Left renal cortex interstitium (tissue), 4 donors: Measurements from ENCODE around the gene LRRFIP1. TPM values are rescaled to one million over a fixed set of nuclear protein-coding genes. Genes with fewer than 3 reads are reported as not detected.
A peak's percentile ranks its signal among the peaks of the same experiment; 100 is the strongest.

Experiments
- DNase-seq, 4 donors: peaks; one replicate each; pipeline ENCODE4 v3.0.0-alpha.2; 2013; ENCODE audit warnings: low read depth in 4 of 4, low spot score in 2 of 4, missing footprints in 1 of 4
- polyA plus RNA-seq, 4 donors: library from polyadenylated mRNA; unstranded; fragments of 120-200 nt; gene quantifications; one replicate each; pipeline ENCODE4 v1.2.1, GENCODE V29; 2013; ENCODE audit not compliant: insufficient read length in 4 of 4

Gene LRRFIP1
- polyA plus RNA-seq, 4 donors: 65.9 to 101 (median 88.4) TPM

DNA sequence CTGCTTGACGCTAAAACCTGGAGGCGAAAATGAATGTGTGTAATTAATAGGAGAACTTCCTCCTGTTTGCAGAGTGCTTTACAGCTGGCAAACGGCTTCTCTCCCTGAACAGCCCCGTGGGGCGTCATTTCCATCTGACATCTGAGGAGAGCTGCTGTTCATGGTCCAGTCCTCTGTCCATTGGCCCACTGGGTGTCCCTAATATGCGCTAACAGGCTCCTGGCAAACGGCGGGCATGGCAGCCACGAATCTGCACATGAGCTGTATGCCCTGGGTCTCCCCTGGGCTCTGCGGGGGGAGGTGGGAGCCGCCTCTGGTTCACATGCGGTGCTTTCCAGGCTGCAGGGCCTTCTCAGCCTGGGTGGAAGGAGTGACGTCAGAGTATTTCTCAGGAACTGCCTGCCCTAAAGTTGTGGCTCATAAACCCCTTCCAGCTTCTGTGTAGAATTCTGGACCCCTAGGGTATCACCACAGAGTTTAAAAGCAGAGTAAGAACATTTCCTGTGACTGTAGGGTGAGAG is 73.2 kb downstream of the LRRFIP1 start:
- peak in 2 of 4 donors; percentile 62 to 78 for DNase-seq

DNA sequence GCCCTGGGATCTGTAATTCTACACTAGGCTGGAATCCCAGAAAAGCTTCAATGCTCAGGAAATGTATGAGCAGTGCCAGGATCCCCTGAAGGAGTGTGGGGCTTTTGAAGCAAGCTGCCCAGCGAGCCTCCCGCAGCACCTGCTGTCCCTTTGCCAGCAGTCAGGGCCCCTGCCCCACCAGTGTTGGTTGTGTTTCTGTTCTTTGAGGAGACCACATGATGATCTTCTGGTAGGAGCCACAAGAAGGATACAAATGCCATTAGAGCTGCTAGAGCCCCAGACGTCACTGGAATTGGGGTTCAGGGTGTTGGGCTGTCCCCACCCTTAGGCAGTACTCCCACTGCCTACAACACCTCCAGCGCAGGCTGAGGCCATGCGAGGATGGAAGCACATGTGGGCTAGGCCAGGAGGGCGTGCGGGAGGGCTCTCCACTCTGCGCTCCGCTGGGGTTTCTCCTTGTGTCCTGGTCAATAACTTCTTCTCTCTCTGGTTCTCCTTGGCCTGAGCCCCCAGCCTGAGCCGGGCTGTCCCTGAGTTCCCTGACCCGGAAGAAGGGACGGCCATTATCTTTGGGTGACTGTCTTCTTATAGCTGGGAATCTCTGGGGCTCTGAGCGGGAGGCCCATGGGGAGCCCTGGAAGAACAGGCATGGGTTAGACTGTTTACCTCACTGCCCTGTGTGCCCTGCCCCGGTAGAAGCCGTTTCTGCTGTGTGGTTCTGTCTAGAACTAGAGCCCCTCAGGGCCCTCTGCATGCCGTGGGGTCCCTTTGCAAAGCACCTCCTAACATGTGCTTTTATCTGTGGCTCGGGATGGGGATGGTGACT is 73.9 kb downstream of the LRRFIP1 start:
- no peak for DNase-seq

DNA sequence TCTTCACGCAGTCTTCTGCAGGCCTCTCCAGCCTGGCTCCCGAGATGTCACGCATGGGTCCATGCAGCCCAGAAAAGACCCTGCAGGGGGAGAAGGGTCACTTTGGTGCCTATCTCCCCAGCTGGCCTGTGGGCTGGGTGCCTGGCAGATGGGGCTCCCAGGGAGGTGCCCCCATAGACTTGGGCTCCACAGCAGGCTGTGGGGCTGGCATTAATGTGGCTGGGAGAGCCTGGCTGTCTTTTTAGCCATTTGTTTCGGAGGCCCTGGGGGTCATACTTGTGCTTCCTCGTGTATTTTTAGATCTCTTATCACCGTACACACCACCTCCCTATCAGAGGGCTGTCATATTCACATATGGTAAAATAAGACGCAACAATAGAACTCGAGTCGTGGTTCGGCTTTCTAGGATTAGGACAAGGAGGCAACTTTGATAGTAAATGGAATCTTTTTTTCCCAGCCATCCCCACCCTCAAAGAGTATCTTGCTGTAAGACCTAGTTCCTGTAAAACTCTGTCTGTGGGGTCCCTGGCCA is 74.5 kb downstream of the LRRFIP1 start:
- no peak for DNase-seq

DNA sequence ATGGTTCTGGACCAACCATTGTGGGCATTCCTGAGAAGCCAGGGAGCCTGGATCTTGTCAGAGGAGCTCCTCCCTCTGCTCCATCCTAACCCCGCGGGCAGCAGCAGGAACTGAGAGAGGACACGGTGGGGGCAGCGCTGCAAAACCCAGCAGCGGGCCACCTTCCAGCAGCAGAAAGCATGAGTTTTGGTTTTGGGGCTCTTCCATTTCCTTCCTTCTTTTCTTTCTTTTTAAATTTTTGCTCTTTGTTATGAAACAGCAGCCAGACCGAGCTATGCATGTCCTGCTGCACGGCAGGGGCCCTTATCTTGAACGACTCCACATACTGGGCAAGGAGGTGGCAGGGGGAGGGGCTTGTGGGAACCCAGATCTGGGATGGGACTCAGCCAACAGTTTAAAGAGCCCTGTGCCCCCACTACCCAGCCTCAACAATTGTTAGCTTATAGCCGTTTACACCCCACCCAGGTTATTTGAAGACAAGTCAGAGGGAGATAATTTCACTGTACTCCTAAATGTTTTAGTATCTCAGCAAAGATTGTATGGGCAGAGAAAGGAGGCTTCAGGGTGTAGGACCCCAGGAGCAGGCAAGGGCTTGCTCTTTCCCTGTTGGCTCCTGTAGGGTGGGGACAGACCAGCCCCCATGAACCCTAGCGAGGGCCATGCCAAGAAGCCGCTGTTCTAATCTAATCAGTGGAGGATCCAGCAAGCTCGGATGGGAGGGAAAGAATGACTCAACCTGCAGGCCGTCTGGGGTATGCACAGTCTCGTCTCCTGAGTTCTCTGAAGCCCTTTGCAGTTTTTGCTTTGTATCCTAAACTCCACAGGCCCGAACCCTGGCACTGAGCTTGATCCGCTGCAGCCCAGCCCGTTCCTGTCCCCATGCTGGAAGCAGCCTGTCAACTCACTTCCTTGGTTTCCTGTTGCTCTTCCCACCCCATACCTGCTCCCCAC is 75.3 kb downstream of the LRRFIP1 start:
- DNase-seq: no peak

DNA sequence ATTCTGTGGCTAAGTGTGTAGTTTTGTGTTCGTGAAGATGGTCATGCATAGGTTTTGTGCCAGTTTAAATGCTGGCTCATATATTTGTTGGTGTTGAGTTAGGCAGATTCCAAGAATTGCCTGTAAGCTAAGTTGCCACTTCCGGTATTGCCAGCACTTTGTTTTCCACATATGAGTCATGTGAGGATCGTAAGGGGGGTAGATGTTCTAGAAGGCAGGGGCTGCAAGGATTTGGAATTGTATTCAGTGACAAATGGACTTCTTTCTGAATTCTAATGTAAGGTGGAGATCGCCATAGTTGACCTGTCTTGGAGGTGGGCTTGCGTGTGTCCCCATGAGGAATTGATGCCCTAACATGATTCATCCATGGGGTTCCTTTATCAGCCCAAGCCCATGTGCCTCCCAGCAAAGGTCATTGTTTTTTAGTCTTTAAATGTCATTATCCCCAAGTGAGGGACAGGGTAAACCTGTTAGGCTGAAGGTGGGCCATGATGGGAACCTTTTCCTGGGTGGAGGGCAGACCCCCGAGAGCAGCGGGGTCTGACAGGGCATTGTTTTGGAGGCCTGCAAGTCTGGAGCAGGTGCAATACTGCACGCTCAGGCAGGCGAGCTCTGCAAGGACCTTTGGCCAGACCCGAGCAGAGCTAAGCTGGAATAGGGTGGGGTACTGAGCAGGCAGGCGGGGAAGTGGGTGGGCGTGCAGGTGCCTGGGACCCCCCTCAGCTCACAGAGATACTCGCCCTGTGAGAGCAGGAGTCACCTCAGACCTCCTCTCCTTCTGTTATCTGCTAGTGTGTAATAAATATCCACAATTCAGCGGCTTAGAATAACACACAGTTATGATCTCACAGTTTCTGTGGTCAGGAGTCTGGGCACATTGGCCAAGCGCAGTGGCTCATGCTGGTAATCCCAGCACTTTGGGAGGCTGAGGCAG is 77.4 kb downstream of the LRRFIP1 start:
- DNase-seq: no peak

DNA sequence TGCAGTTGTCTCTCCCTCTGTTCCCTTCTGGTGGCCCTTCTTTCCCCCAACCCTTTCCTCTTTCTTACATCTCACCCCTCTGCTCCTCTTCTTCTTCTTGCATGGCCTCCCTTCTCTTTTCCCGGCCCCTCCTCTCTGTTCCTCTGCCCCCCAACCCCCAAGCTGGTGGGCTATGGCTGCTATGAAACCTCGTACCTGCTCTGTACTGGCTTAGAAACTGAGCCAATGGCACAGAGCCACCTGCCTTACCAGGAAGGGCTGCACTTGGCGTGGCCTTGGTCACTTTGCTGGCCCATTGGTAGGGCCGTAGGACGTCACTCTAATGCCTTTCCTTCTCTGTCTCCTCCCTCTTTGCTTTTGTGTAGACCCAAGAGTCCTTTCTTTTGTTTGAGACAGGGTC is 78.9 kb downstream of the LRRFIP1 start:
- DNase-seq: no peak

DNA sequence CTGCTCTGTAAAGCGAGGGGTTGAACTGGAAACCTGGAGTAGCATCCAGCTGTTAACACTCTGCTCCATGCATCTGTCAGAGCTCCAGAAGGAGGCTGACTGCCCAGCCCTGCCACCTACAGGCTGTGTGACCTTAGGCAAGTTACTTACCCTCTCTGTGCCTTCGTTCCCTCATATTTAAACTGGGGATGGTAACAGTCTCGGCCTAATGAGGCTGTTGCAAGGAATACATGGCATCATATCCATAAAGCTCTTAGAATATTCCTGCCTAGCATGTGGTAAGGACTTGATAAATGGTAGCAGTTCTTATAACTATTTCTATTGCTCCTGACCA is 80.6 kb downstream of the LRRFIP1 start:
- DNase-seq: no peak

DNA sequence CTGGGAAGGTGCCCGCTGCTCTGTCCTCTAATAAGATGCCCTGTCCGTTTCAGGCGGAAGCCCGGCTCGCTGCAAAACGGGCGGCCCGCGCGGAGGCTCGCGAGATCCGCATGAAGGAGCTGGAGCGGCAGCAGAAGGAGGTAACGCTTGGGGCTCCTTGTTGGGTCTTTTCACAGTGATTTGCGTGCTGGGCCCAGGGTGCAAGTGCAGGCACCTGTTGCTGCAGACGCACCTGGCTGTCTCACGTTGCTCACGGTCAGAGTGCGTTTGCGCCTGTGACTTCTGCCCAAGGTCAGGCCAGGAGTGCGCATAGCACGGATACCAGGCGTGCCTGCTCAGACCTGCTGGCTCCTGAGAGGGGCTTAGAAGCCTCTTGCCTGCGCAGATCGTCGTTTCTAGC is 81.1 kb downstream of the LRRFIP1 start:
- no peak for DNase-seq

DNA sequence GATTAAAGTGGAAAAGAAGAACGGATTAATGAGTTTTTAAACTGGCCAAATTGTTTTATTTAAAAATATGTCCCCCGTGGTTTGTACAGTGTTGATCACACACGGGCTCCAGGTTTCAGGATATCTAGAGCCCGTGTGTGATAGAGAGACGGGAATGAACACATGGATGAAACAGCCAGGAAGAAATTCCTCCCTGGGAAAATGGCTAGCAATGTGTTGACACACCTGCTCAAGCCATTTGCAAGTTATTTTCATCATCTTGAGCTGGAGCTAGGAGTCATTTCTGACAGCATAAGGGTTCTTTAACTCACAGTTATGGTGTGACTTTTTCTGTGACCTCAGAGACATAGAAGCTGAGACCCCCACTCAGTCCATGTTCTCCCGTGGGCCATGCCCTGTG is 81.6 kb downstream of the LRRFIP1 start:
- DNase-seq: no peak

DNA sequence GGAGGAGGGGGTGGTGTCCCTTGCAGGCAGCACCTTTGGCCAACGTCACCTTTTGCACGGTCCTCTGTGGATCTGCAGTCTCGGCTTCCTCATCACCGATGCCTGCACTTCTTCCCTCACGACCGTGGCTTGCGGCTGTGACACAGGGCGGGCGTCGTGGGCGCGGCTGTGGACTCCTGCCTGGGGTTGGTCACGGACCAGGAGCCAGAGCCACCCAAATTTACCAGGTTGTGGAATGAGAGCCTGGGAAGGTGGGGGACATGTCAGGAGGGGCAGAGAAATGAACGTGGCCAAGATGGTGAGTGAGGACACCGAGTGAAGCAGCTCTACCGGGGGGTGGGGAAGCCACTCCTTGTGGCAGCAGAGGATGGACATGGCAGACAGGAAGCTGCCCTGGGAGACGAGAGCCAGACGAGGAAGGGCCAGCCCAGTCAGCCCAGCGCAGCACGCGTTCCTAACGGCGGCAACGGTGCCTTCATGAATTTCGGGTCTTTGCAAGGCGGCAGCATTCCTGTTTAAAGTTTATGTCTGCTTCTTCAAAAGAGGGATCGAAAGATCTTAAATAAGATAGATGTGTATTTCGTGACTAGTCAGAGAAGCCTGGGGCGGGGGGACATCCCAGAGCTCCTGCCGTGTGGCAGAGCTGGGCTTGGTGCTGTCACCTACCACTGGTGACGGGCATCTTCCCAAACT is 84.2 kb downstream of the LRRFIP1 start:
- no peak for DNase-seq

DNA sequence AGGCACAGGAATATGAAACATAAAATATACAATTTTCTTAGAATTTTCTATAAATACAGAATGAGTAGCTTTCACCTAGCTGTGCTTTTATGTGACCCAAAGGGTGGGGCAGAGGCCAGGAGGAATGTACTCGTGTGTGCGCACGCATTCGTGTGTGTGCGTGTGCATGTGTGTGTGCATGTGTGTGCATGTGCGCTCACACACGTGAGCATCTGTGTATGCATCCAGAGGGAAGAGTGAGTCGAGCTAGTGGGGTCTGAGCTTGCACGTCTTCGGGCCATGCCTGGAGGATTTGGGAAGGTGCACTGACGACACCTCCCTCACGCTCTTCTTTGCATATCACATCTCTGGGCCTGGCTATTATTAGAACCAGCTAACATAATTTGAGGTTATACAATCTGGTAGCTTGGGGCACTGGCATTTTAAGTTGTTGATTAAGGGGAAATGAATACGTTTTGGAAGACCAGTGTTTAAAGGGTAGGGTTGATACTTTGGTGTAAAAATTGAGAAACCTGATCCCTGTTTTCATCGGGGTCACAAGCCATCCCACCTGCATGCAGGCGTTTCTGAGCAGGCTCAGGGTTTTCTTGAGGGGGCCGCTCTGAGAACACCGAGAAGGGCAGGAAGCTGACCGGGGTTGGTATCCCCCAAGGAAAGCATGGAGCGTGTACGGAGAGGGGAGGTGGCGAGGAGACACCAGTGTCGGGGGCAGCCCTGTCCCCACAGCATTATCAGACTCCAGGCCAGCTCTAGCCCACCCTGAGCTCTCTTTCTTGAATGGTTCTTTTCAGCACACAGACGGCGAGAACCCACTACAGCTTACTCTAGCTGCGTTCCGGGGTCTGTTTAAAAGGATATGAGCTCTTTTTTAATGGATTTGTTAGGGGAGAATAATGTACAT is 85.3 kb downstream of the LRRFIP1 start:
- DNase-seq: no peak

DNA sequence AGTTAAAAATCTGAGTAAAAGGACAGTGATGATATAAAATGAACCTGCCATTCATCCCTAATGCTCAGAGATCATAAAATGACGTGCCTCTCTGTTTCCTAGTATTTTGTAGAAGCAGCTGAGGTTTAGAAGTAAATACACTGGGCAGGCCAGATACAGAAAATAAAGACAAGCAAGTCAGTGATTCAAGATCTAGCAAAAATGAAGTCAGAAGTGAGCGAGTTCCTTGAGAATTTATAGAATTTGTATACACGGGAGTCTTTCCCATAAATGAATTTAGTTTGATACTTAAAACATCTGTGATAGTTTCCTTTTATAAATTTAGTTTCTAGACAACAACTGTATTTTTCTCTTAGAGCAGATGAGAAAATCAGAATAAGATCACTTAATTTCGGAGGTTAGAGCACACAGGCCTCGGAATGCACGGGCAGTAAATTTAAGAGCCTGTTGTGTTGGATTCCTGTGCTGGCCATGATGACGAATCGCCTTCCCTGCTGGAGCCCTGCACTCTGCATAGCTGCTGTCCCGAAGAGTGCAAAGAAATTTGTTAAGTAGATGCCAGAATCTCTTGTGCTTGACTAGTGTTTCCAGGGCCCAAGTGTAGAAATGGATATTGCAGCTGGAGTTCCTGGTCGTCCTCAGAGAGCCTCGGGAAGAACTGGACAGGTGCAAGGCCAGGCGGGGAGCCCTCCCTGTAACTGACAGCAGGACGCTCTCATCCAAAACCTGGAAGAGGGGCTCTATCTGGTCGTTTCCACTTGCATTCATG is 87.5 kb downstream of the LRRFIP1 start:
- DNase-seq: no peak

DNA sequence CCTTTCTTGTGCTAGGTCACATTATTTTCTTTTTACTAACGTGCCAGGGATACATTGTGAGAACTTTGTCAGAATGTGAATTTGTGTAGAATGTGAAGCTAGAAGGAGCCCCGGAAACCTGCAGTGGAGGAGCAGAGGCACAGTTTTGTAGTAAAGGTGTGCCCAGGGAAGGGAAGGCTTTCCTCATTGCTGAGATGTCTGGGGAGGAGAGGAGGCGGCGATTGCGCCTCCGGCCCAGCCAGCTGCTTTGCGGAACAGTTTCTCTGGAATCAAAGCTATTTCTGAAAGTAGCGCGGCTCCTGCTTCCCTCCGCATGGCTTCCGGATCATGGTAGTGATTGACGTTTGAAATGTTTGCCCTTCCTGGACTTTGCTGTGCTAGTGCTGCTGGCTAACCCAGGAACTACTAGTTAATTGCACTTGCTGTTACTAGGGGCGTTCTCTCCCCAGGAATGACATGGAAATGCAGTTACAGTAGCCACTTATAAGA is 88.1 kb downstream of the LRRFIP1 start:
- DNase-seq: no peak

DNA sequence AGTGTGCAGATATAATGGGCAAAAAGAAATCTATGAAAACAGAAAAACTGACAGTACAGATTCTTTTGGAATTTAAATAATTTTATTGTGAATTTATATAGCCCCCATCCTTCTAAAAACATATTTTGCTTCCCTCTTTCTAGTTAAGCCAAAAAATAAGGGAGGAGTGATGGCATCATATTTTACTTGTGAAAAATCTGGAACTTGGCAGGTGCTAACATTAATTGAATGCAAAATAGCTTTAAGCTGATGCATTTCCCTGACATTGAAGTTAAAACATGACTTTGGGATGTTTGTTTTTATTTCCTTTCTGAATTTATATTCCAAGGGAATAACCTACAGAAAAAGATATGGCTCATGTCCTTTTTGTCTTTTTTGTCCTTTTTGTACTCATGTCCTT is 88.6 kb downstream of the LRRFIP1 start:
- no peak for DNase-seq

DNA sequence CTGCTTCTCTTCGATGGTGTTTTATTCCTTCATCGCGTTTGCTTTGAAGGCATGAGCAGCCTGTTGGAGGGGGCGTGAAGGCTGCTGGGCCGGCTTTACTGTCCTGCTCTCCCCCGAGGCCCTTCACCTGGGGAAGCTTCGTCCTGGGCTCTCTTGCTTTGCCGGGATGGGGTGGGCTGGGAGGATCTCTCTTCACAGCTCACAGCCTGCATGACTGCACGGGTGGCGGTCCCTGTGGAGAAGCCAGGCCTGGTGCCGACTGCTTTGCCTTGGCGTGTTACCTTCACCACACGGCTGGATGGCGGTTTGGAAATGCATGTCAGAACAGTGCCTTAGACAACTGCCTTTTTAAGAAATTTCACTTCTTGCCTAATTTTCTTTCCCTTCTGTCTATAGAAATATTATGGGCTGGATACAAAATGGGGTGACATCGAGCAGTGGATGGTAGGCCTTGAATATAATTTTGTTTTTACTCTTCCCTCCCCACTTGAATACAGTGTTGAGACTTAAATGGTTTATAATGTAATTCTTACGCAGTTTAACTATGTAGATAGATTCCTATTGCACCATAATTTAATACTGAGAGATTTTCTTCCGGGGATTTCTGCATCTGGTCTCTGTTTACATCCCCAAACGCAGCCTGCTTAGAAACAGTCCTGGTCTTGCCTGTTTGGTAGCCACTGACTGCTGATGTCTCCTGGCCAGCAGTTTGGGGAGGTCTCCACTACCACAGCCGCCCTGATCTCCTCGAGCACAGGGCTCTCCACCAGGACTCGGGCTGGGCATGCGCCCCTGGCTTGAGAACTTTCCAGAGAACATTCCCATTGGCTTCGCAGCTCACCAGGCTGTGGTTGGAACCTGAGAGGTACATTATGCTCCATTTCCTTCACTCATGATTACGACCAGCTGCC is 90.2 kb downstream of the LRRFIP1 start:
- DNase-seq: no peak

DNA sequence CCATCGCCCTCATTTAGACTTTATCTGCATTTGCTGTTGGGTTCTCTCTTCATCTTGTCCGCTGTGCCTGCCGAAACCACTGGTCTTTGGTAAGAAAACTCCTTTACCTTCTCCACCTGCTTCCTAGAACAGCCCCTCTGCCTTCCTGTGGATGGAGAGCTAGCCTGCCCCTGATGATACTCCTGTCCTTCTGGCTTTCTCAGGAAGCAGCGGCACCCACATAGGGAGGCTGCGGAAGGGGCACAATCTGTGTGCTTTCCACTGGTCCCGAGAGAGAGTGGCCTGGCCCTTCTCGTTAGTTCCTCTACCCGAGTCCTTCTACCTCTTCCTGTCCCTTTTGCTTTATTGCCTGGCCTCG is 90.9 kb downstream of the LRRFIP1 start:
- DNase-seq: no peak

DNA sequence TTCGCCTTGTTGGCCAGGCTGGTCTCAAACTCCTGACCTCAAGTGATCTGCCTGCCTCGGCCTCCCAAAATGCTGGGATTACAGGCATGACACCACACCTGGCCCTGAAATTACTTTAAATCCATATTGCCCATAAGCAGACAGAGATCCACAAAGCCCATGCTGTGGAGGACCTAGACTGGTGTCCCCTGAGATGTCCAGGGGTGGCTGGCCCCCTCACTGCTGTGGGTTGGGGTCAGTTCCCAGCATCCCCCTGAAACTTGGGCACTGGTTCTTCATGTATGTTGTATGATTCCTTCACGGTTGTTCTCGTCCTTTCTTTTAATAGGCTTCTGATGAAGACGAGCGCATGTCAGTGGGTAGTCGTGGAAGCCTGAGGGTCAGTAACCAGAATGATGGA is 93.1 kb downstream of the LRRFIP1 start:
- DNase-seq: no peak
